ENCODE data around the gene NPTX1.

The NPTX1 gene

GRCh38 chr17:80459234-80459633 is 17.2 kb downstream of the NPTX1 start:
- Histone ChIP-seq H3K27me3 (ENCODE audit: insufficient read depth, low read length, poor library complexity) (no peaks in the 10 kb centered on the region), H3K4me2 (ENCODE audit: low read length) (no peak overlapping the region), H3K79me2 (ENCODE audit: control insufficient read depth, insufficient read depth, low read length) (no peaks in the 10 kb centered on the region), H2BK5ac (ENCODE audit: low read length) (no peak overlapping the region), H3K9ac (ENCODE audit: low read length) (no peak overlapping the region), H3K79me1 (ENCODE audit: low read length) (no peaks in the 10 kb centered on the region), H3K27ac (ENCODE audit: low read depth, low read length) (no peak overlapping the region), H2BK120ac (ENCODE audit: low read depth, low read length) (no peak overlapping the region), H3K36me3 (ENCODE audit: control insufficient read depth, insufficient read depth, low read length) (no peaks in the 10 kb centered on the region), H2BK15ac (replicated peaks; ENCODE audit: low read depth) (no peak overlapping the region), H3K56ac (ENCODE audit: low read length) (no peak overlapping the region), H3K23ac (ENCODE audit: low read length) (no peak overlapping the region), H3K4me1 (ENCODE audit: control insufficient read depth, low read depth, low read length) (no peaks in the 10 kb centered on the region), H4K8ac (ENCODE audit: low read depth, low read length) (no peak overlapping the region), H2AK5ac (ENCODE audit: low read length) (no peak overlapping the region), H3K4ac (ENCODE audit: low read depth, low read length) (no peak overlapping the region), H3K18ac (ENCODE audit: low read length) (no peak overlapping the region), H3K4me3 (ENCODE audit: low read length) (no peak overlapping the region), H4K5ac (ENCODE audit: low read length) (no peak overlapping the region)
- DNase-seq = no peak
- WGBS (ENCODE audit: extremely low coverage, insufficient coverage, low lambda C conversion rate) = no CpG with 5 or more reads among the region's 11 CpGs

GRCh38 chr17:80458016-80458415 is 18.4 kb downstream of the NPTX1 start:
- Histone ChIP-seq H2BK5ac (ENCODE audit: low read length) (no peak overlapping the region), H3K4me2 (ENCODE audit: low read length) (no peak overlapping the region), H3K18ac (ENCODE audit: low read length) (no peak overlapping the region), H3K9ac (ENCODE audit: low read length) (no peak overlapping the region), H2AK5ac (ENCODE audit: low read length) (no peak overlapping the region), H3K4ac (ENCODE audit: low read depth, low read length) (no peak overlapping the region), H3K4me3 (ENCODE audit: low read length) (no peak overlapping the region), H4K8ac (ENCODE audit: low read depth, low read length) (no peak overlapping the region), H3K23ac (ENCODE audit: low read length) (no peak overlapping the region), H4K5ac (ENCODE audit: low read length) (no peak overlapping the region), H3K79me2 (ENCODE audit: control insufficient read depth, insufficient read depth, low read length) (no peaks in the 10 kb centered on the region), H3K27me3 (ENCODE audit: insufficient read depth, low read length, poor library complexity) (no peaks in the 10 kb centered on the region), H3K4me1 (ENCODE audit: control insufficient read depth, low read depth, low read length) (peaks cover 1% of the 10 kb centered on the region), H3K56ac (ENCODE audit: low read length) (no peak overlapping the region), H3K36me3 (ENCODE audit: control insufficient read depth, insufficient read depth, low read length) (no peaks in the 10 kb centered on the region), H3K27ac (ENCODE audit: low read depth, low read length) (no peak overlapping the region), H2BK15ac (replicated peaks; ENCODE audit: low read depth) (no peak overlapping the region), H2BK120ac (ENCODE audit: low read depth, low read length) (no peak overlapping the region), H3K79me1 (ENCODE audit: low read length) (no peaks in the 10 kb centered on the region)
- no CpG with 5 or more reads among the region's 8 CpGs for WGBS (ENCODE audit: extremely low coverage, insufficient coverage, low lambda C conversion rate)
- no peak for DNase-seq

GRCh38 chr17:80457236-80457856 is 19.1 kb downstream of the NPTX1 start:
- H3K79me2 ChIP-seq (ENCODE audit: control insufficient read depth, insufficient read depth, low read length) = no peaks in the 10 kb centered on the region
- H3K56ac ChIP-seq (ENCODE audit: low read length) = no peak overlapping the region
- H3K27me3 ChIP-seq (ENCODE audit: insufficient read depth, low read length, poor library complexity) = no peaks in the 10 kb centered on the region
- no peak overlapping the region for H2AK5ac ChIP-seq (ENCODE audit: low read length)
- no peak overlapping the region for H2BK120ac ChIP-seq (ENCODE audit: low read depth, low read length)
- no peak for DNase-seq
- H3K36me3 ChIP-seq (ENCODE audit: control insufficient read depth, insufficient read depth, low read length) = no peaks in the 10 kb centered on the region
- H2BK5ac ChIP-seq (ENCODE audit: low read length) = no peak overlapping the region
- no peaks in the 10 kb centered on the region for H3K79me1 ChIP-seq (ENCODE audit: low read length)
- peaks cover 1% of the 10 kb centered on the region for H3K4me1 ChIP-seq (ENCODE audit: control insufficient read depth, low read depth, low read length)
- H3K27ac ChIP-seq (ENCODE audit: low read depth, low read length) = no peak overlapping the region
- no peak overlapping the region for H4K8ac ChIP-seq (ENCODE audit: low read depth, low read length)
- no peak overlapping the region for H3K9ac ChIP-seq (ENCODE audit: low read length)
- no peak overlapping the region for H2BK15ac ChIP-seq (replicated peaks; ENCODE audit: low read depth)
- H3K4me2 ChIP-seq (ENCODE audit: low read length) = no peak overlapping the region
- no peak overlapping the region for H3K23ac ChIP-seq (ENCODE audit: low read length)
- no peak overlapping the region for H3K18ac ChIP-seq (ENCODE audit: low read length)
- WGBS (ENCODE audit: extremely low coverage, insufficient coverage, low lambda C conversion rate) = no CpG with 5 or more reads among the region's 15 CpGs
- H4K5ac ChIP-seq (ENCODE audit: low read length) = no peak overlapping the region
- no peak overlapping the region for H3K4me3 ChIP-seq (ENCODE audit: low read length)
- no peak overlapping the region for H3K4ac ChIP-seq (ENCODE audit: low read depth, low read length)

GRCh38 chr17:80456465-80457235 is 19.8 kb downstream of the NPTX1 start:
- no CpG with 5 or more reads among the region's 21 CpGs for WGBS (ENCODE audit: extremely low coverage, insufficient coverage, low lambda C conversion rate)
- H3K9ac ChIP-seq (ENCODE audit: low read length) = no peak overlapping the region
- no peak overlapping the region for H3K4ac ChIP-seq (ENCODE audit: low read depth, low read length)
- no peak overlapping the region for H2BK15ac ChIP-seq (replicated peaks; ENCODE audit: low read depth)
- H3K36me3 ChIP-seq (ENCODE audit: control insufficient read depth, insufficient read depth, low read length) = no peaks in the 10 kb centered on the region
- H3K27me3 ChIP-seq (ENCODE audit: insufficient read depth, low read length, poor library complexity) = no peaks in the 10 kb centered on the region
- H3K4me3 ChIP-seq (ENCODE audit: low read length) = no peak overlapping the region
- no peak overlapping the region for H2AK5ac ChIP-seq (ENCODE audit: low read length)
- H4K5ac ChIP-seq (ENCODE audit: low read length) = no peak overlapping the region
- H3K27ac ChIP-seq (ENCODE audit: low read depth, low read length) = no peak overlapping the region
- H3K23ac ChIP-seq (ENCODE audit: low read length) = no peak overlapping the region
- H3K79me1 ChIP-seq (ENCODE audit: low read length) = no peaks in the 10 kb centered on the region
- H2BK120ac ChIP-seq (ENCODE audit: low read depth, low read length) = no peak overlapping the region
- H3K4me1 ChIP-seq (ENCODE audit: control insufficient read depth, low read depth, low read length) = peaks cover 1% of the 10 kb centered on the region
- no peak overlapping the region for H3K56ac ChIP-seq (ENCODE audit: low read length)
- DNase-seq = no peak
- no peaks in the 10 kb centered on the region for H3K79me2 ChIP-seq (ENCODE audit: control insufficient read depth, insufficient read depth, low read length)
- no peak overlapping the region for H2BK5ac ChIP-seq (ENCODE audit: low read length)
- H3K18ac ChIP-seq (ENCODE audit: low read length) = no peak overlapping the region
- H4K8ac ChIP-seq (ENCODE audit: low read depth, low read length) = no peak overlapping the region
- no peak overlapping the region for H3K4me2 ChIP-seq (ENCODE audit: low read length)

- no peaks in the 10 kb centered on the region for H3K27me3 ChIP-seq (ENCODE audit: insufficient read depth, low read length, poor library complexity)
- no peak overlapping the region for H3K4me3 ChIP-seq (ENCODE audit: low read length)
- H3K9ac ChIP-seq (ENCODE audit: low read length) = no peak overlapping the region
- no peaks in the 10 kb centered on the region for H3K36me3 ChIP-seq (ENCODE audit: control insufficient read depth, insufficient read depth, low read length)
- no peak overlapping the region for H3K27ac ChIP-seq (ENCODE audit: low read depth, low read length)
- H3K4me1 ChIP-seq (ENCODE audit: control insufficient read depth, low read depth, low read length) = peaks cover 1% of the 10 kb centered on the region
- WGBS (ENCODE audit: extremely low coverage, insufficient coverage, low lambda C conversion rate) = no CpG with 5 or more reads among the region's 4 CpGs
- no peak overlapping the region for H4K8ac ChIP-seq (ENCODE audit: low read depth, low read length)
- H4K5ac ChIP-seq (ENCODE audit: low read length) = no peak overlapping the region
- no peaks in the 10 kb centered on the region for H3K79me2 ChIP-seq (ENCODE audit: control insufficient read depth, insufficient read depth, low read length)
- H3K79me1 ChIP-seq (ENCODE audit: low read length) = no peaks in the 10 kb centered on the region
- H2AK5ac ChIP-seq (ENCODE audit: low read length) = no peak overlapping the region
- no peak overlapping the region for H3K4ac ChIP-seq (ENCODE audit: low read depth, low read length)
- no peak for DNase-seq
- no peak overlapping the region for H3K56ac ChIP-seq (ENCODE audit: low read length)
- H3K4me2 ChIP-seq (ENCODE audit: low read length) = no peak overlapping the region
- no peak overlapping the region for H3K23ac ChIP-seq (ENCODE audit: low read length)
- no peak overlapping the region for H3K18ac ChIP-seq (ENCODE audit: low read length)
- no peak overlapping the region for H2BK5ac ChIP-seq (ENCODE audit: low read length)
- H2BK120ac ChIP-seq (ENCODE audit: low read depth, low read length) = no peak overlapping the region
- no peak overlapping the region for H2BK15ac ChIP-seq (replicated peaks; ENCODE audit: low read depth)
Measured at GRCh38 chr17:80455784-80456183, 20.6 kb downstream of the NPTX1 start.
